Right lobe of liver (tissue), 4 donors: ENCODE measurements around the gene DNAJC5.

Source experiments
- POLR2A ChIP-seq: fragments of 450-650 bp; IDR thresholded peaks from one replicate; pipeline ENCODE4 v1.6.1; 2017; ENCODE audit warnings: antibody characterized with exemption, mild to moderate bottlenecking
- TF ChIP-seq, protein P1 (sequence below), 4 donors: fragments of 200-600 bp in 3 of 4; fragments of 450-650 bp in 1 of 4; IDR thresholded peaks; one replicate each; pipeline versions ENCODE4 v1.5.1 to v1.8.0; 2016 to 2022; ENCODE audit warnings: antibody characterized with exemption in 4 of 4, mild to moderate bottlenecking in 2 of 4
- donor health status: DM: no; HTN: no; CAD: no.
- donor health status: DM: no; HTN: no; CAD: no.
- donor health status: DM: no; HTN: yes; CAD: no.

GRCh38 chr20:63963348-63963741, 68.4 kb downstream of the DNAJC5 start:
- TF ChIP-seq, protein P1, sequence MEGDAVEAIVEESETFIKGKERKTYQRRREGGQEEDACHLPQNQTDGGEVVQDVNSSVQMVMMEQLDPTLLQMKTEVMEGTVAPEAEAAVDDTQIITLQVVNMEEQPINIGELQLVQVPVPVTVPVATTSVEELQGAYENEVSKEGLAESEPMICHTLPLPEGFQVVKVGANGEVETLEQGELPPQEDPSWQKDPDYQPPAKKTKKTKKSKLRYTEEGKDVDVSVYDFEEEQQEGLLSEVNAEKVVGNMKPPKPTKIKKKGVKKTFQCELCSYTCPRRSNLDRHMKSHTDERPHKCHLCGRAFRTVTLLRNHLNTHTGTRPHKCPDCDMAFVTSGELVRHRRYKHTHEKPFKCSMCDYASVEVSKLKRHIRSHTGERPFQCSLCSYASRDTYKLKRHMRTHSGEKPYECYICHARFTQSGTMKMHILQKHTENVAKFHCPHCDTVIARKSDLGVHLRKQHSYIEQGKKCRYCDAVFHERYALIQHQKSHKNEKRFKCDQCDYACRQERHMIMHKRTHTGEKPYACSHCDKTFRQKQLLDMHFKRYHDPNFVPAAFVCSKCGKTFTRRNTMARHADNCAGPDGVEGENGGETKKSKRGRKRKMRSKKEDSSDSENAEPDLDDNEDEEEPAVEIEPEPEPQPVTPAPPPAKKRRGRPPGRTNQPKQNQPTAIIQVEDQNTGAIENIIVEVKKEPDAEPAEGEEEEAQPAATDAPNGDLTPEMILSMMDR (IDR thresholded peaks at IDR 0.05): no peak
- TF ChIP-seq POLR2A: no peak
